CD14-positive monocyte (primary cell): ENCODE measurements around the gene LYSMD4. TPM values are rescaled to one million over a fixed set of nuclear protein-coding genes. Genes with fewer than 3 reads are reported as not detected.
"Not testable (repeated sequence)": the region's sequence is repeated elsewhere in the genome, so short reads cannot be mapped to it uniquely, and the experiment has no call there.

ENCODE experiments used
- DNase-seq, 3 donors: peaks; one replicate each; pipeline ENCODE4 v3.0.0-alpha.2; 2011 to 2022
- H2AFZ ChIP-seq: 2 replicates; pipeline ENCODE4 v1.6.0; 2012; ENCODE audit warnings: mild to moderate bottlenecking, low read depth, low read length, inconsistent platforms; ENCODE audit not compliant: insufficient read depth, poor library complexity, severe bottlenecking
- H3K27ac ChIP-seq, 2 donors: 1 replicate in 1 of 2; 2 replicates in 1 of 2; pipeline ENCODE4 v1.5.1; 2012 to 2013; ENCODE audit warnings: low read length in 2 of 2, control low read depth in 1 of 2, inconsistent platforms in 1 of 2, low read depth in 1 of 2, mild to moderate bottlenecking in 1 of 2
- H3K27me3 ChIP-seq, 2 donors: one replicate each; pipeline versions ENCODE4 v1.6.0 to v1.6.1; 2011 to 2013; ENCODE audit warnings: low read length in 2 of 2; ENCODE audit not compliant: control insufficient read depth in 2 of 2, insufficient read depth in 2 of 2
- H3K36me3 ChIP-seq, 2 donors: replicated peaks in 1 of 2; 1 replicate in 1 of 2; 2 replicates in 1 of 2; pipeline versions ENCODE4 v1.5.1 to v1.6.1; 2012 to 2013; ENCODE audit warnings: low read length in 2 of 2, control low read depth in 1 of 2, inconsistent platforms in 1 of 2, mild to moderate bottlenecking in 1 of 2; ENCODE audit not compliant: insufficient read depth in 2 of 2, control insufficient read depth in 1 of 2
- H3K4me1 ChIP-seq, 2 donors: 1 replicate in 1 of 2; 2 replicates in 1 of 2; pipeline versions ENCODE4 v1.5.1 to v1.6.1; 2012 to 2013; ENCODE audit warnings: low read length in 2 of 2, control low read depth in 1 of 2, inconsistent platforms in 1 of 2, mild to moderate bottlenecking in 1 of 2, moderate library complexity in 1 of 2; ENCODE audit not compliant: insufficient read depth in 2 of 2, control insufficient read depth in 1 of 2
- H3K4me2 ChIP-seq: replicated peaks from 2 replicates; pipeline ENCODE3; 2012; ENCODE audit warnings: low read length, moderate library complexity, mild to moderate bottlenecking; ENCODE audit not compliant: poor library complexity, severe bottlenecking; ENCODE audit errors: extremely low read depth
- H3K4me3 ChIP-seq, 3 experiments: fragments of 200-600 bp in 1 of 3; sonication (generic) in 1 of 3; replicated peaks in 1 of 3; 1 replicate in 2 of 3; 2 replicates in 1 of 3; pipeline ENCODE4 v1.5.1; 2011 to 2013; ENCODE audit warnings: low read length in 3 of 3, mild to moderate bottlenecking in 3 of 3, control low read depth in 2 of 3, low read depth in 2 of 3, inconsistent platforms in 1 of 3, moderate library complexity in 1 of 3
- H3K79me2 ChIP-seq: 2 replicates; pipeline ENCODE4 v1.6.0; 2012; ENCODE audit warnings: mild to moderate bottlenecking, control low read depth, inconsistent platforms, low read length, moderate library complexity; ENCODE audit not compliant: insufficient read depth
- H3K9ac ChIP-seq: 2 replicates; pipeline ENCODE4 v1.6.0; 2017; ENCODE audit warnings: low read length, mild to moderate bottlenecking; ENCODE audit not compliant: insufficient read depth, poor library complexity, severe bottlenecking
- H3K9me3 ChIP-seq, 2 donors: replicated peaks in 1 of 2; 1 replicate in 1 of 2; 2 replicates in 1 of 2; pipeline versions ENCODE4 v1.5.1 to v1.6.1; 2012 to 2013; ENCODE audit warnings: low read length in 2 of 2, control low read depth in 1 of 2; ENCODE audit not compliant: control insufficient read depth in 1 of 2, insufficient read depth in 1 of 2
- H4K20me1 ChIP-seq: 2 replicates; pipeline ENCODE4 v1.6.0; 2012; ENCODE audit warnings: mild to moderate bottlenecking, low read length, control low read depth, moderate library complexity; ENCODE audit not compliant: insufficient read depth
- H3K27ac Mint-ChIP-seq, 7 donors: one replicate each; pipeline ENCODE4 v1.8.0; 2020; ENCODE audit warnings: mild to moderate bottlenecking in 7 of 7, mixed read lengths in 7 of 7, moderate library complexity in 6 of 7, inconsistent platforms in 2 of 7
- H3K27me3 Mint-ChIP-seq, 3 donors: one replicate each; pipeline ENCODE4 v1.8.0; 2021 to 2022; ENCODE audit warnings: low read depth in 3 of 3, mild to moderate bottlenecking in 3 of 3, mixed read lengths in 3 of 3, moderate library complexity in 3 of 3, inconsistent platforms in 1 of 3
- H3K36me3 Mint-ChIP-seq, 2 donors: one replicate each; pipeline ENCODE4 v1.8.0; 2020; ENCODE audit warnings: mixed read lengths in 2 of 2, inconsistent platforms in 1 of 2, mild to moderate bottlenecking in 1 of 2
- H3K4me1 Mint-ChIP-seq: one replicate; pipeline ENCODE4 v1.8.0; 2020; ENCODE audit warnings: mild to moderate bottlenecking, mixed read lengths
- H3K4me3 Mint-ChIP-seq, 2 donors: one replicate each; pipeline ENCODE4 v1.8.0; 2020; ENCODE audit warnings: mild to moderate bottlenecking in 2 of 2, mixed read lengths in 2 of 2, moderate library complexity in 1 of 2
- H3K9me3 Mint-ChIP-seq, 7 donors: one replicate each; pipeline ENCODE4 v1.8.0; 2020 to 2022; ENCODE audit warnings: mixed read lengths in 7 of 7, mild to moderate bottlenecking in 6 of 7, moderate library complexity in 6 of 7, inconsistent platforms in 2 of 7
- WGBS: methylation state at CpG from one replicate; pipeline ENCODE4 v1.1.5; 2013; ENCODE audit warnings: missing lambda C conversion rate; ENCODE audit not compliant: insufficient coverage; 5-methylcytosine and 5-hydroxymethylcytosine counted together
- intact Hi-C, 2 donors: fragments of 100-400 bp; cut with micrococcal nuclease; formaldehyde crosslinking; loops; one replicate each; pipeline versions ENCODE4 v1.15.0 to v1.15.1; 2023
- polyA plus RNA-seq, 3 donors: library from polyadenylated mRNA; depleted of rRNA in 1 of 3; unstranded in 2 of 3; stranded (reverse) in 1 of 3; fragments of 300-500 nt in 2 of 3; fragments of >200 nt in 1 of 3; fragmentation: Illumina TruSeq in 2 of 3; gene quantifications; 1 replicate in 2 of 3; 2 replicates in 1 of 3; pipeline ENCODE4 v1.2.3, GENCODE V29; 2012 to 2021
- TF ChIP-seq, protein P1 (sequence below): fragments of 200-600 bp; IDR thresholded peaks from one replicate; pipeline ENCODE4 v1.8.0; 2022; ENCODE audit warnings: antibody characterized with exemption, mild to moderate bottlenecking

Gene LYSMD4
- polyA plus RNA-seq, 3 donors: 1.1 to 4.7 (median 2.5) TPM

DNA sequence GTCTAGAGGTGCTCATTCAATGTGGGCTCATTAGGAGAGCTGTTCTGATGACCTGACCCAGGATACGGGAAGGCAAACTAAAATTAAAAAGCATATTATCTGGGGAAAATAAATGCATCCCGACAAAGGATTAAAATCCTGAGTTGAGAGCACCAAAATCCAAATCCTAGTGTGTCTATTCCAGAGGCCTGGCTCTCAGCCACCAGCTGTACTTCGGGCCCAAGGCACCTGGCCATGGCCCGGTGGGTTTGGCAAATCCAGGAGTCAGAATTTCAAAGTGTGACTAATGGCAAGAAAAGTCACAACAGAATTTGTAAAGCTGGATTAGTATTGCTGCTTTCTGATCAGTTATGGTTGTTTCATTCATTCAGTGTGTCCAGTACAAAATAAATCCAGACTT is 2.6 kb upstream of the LYSMD4 start:
- Mint-ChIP-seq H3K27ac (no peak overlapping the region), H3K27me3 (peaks cover 3 to 10% (median 8%) of the 10 kb centered on the region in 3 donors), H3K4me3 (no peak overlapping the region), H3K4me1 (peaks cover 17% of the 10 kb centered on the region), H3K36me3 (peaks cover 2 to 7% of the 10 kb centered on the region in 2 donors), H3K9me3 (peaks cover 0 to 2% (median 0%) of the 10 kb centered on the region in 7 donors)
- no peak overlapping the region for H2AFZ ChIP-seq
- H3K79me2 ChIP-seq: no peaks in the 10 kb centered on the region
- H3K4me1 ChIP-seq: peaks cover 12 to 15% of the 10 kb centered on the region in 2 donors
- no peak for DNase-seq
- H3K4me3 ChIP-seq: no peak overlapping the region
- peaks cover 0 to 9% of the 10 kb centered on the region in 2 donors for H3K27me3 ChIP-seq
- H3K9ac ChIP-seq: no peak overlapping the region
- no peak overlapping the region for H3K4me2 ChIP-seq
- no peaks in the 10 kb centered on the region for H3K36me3 ChIP-seq
- H3K9me3 ChIP-seq: no peaks in the 10 kb centered on the region
- 100% methylated on average over 2 of the region's 4 CpGs for WGBS
- H4K20me1 ChIP-seq: no peaks in the 10 kb centered on the region
- intact Hi-C loops: loop anchor here (10.0 kb wide), 4 partner anchors 189 to 1539 kb away; partner anchors contain the start of genes LRRC28 (in 1 of the 2) and SELENOS (in 1 of the 2)
- TF ChIP-seq, protein P1, sequence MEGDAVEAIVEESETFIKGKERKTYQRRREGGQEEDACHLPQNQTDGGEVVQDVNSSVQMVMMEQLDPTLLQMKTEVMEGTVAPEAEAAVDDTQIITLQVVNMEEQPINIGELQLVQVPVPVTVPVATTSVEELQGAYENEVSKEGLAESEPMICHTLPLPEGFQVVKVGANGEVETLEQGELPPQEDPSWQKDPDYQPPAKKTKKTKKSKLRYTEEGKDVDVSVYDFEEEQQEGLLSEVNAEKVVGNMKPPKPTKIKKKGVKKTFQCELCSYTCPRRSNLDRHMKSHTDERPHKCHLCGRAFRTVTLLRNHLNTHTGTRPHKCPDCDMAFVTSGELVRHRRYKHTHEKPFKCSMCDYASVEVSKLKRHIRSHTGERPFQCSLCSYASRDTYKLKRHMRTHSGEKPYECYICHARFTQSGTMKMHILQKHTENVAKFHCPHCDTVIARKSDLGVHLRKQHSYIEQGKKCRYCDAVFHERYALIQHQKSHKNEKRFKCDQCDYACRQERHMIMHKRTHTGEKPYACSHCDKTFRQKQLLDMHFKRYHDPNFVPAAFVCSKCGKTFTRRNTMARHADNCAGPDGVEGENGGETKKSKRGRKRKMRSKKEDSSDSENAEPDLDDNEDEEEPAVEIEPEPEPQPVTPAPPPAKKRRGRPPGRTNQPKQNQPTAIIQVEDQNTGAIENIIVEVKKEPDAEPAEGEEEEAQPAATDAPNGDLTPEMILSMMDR: no peak
- no peak overlapping the region for H3K27ac ChIP-seq

DNA sequence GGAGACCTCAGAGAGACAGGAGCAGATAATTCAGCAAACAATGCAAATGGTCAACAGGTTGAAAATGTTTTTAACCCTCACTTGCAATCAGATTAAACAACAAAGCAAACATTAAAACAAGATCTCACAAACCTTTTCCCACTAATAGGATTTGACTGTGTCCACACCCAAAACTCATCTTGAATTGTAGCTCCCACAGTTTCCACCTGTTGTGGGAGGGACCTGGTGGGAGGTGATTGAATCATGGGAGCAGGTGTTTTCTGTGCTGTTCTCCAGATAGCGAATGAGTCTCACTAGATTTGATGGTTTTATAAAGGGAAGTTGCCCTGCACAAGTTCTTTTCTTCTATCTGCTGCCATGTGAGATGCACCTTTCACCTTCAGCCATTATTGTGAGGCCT is 1.3 kb upstream of the LYSMD4 start:
- intact Hi-C loops: loop anchor here (10.0 kb wide), 4 partner anchors 190 to 1540 kb away; partner anchors contain the start of genes LRRC28 (in 1 of the 2) and SELENOS (in 1 of the 2)
- H3K4me2 ChIP-seq: no peak overlapping the region
- peaks cover 0 to 2% (median 0%) of the 10 kb centered on the region in 7 donors for H3K9me3 Mint-ChIP-seq
- no peaks in the 10 kb centered on the region for H3K9me3 ChIP-seq
- peaks cover 3 to 10% (median 8%) of the 10 kb centered on the region in 3 donors for H3K27me3 Mint-ChIP-seq
- no peak overlapping the region for H3K9ac ChIP-seq
- H3K4me1 Mint-ChIP-seq: peaks cover 17% of the 10 kb centered on the region
- DNase-seq: no peak
- H3K4me1 ChIP-seq: peaks cover 12 to 15% of the 10 kb centered on the region in 2 donors
- 100% methylated on average over 1 of the region's 1 CpG for WGBS
- no peak overlapping the region for H3K27ac ChIP-seq
- no peaks in the 10 kb centered on the region for H3K36me3 ChIP-seq
- no peak overlapping the region for H2AFZ ChIP-seq
- H3K27ac Mint-ChIP-seq: no peak overlapping the region
- no peak overlapping the region for H3K4me3 ChIP-seq
- no peaks in the 10 kb centered on the region for H4K20me1 ChIP-seq
- TF ChIP-seq, protein P1: no peak
- peaks cover 2 to 7% of the 10 kb centered on the region in 2 donors for H3K36me3 Mint-ChIP-seq
- H3K4me3 Mint-ChIP-seq: peak overlapping the region in 1 of 2 donors; percentile 5
- no peaks in the 10 kb centered on the region for H3K79me2 ChIP-seq
- peaks cover 0 to 9% of the 10 kb centered on the region in 2 donors for H3K27me3 ChIP-seq

DNA sequence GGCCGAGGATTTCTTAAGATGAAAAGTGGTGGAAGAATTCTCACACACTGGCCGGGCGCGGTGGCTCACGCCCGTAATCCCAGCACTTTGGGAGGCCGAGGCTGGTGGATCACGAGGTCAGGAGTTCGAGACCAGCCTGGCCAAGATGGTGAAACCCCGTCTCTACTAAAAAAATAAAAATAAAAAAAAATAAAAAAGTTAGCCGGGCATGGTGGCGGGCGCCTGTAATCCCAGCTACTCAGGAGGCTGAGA is 729 bp upstream of the LYSMD4 start:
- Mint-ChIP-seq H3K4me3 (peak overlapping the region in 1 of 2 donors; percentile 75), H3K36me3 (peaks cover 8 to 13% of the 10 kb centered on the region in 2 donors), H3K27me3 (peaks cover 3 to 10% (median 8%) of the 10 kb centered on the region in 3 donors), H3K27ac (peak overlapping the region in 3 of 7 donors; percentile 25 to 85 (median 58)), H3K4me1 (peaks cover 17% of the 10 kb centered on the region)
- Histone ChIP-seq H3K27ac (peak overlapping the region in 1 of 2 donors; percentile 19), H3K4me3 (peak overlapping the region in 2 of 3 experiments; percentile 49 to 84), H2AFZ (peak overlapping the region; percentile 90), H3K4me2 (peak overlapping the region; percentile 93), H3K4me1 (peaks cover 12 to 15% of the 10 kb centered on the region in 2 donors)
- H3K9ac ChIP-seq, H4K20me1 ChIP-seq, H3K79me2 ChIP-seq, H3K9me3 Mint-ChIP-seq, H3K36me3 ChIP-seq, DNase-seq, H3K9me3 ChIP-seq, H3K27me3 ChIP-seq: not testable (repeated sequence)
- 100% methylated on average over 2 of the region's 13 CpGs for WGBS
- intact Hi-C loops: loop anchor here (10.0 kb wide), 4 partner anchors 191 to 1541 kb away; partner anchors contain the start of genes LRRC28 (in 1 of the 2) and SELENOS (in 1 of the 2)
